AG09319 (cell line): ENCODE measurements around the gene PROB1.
"Not testable (repeated sequence)": the region's sequence is repeated elsewhere in the genome, so short reads cannot be mapped to it uniquely, and the experiment has no call there.

ENCODE experiments used
- DNase-seq: peaks from one replicate; pipeline ENCODE4 v3.0.0-alpha.2; 2010; ENCODE audit warnings: low read depth; ENCODE audit errors: extremely low read depth
- TF ChIP-seq, protein P1 (sequence below): IDR thresholded peaks from 2 replicates; pipeline ENCODE4 v1.5.1; 2011; ENCODE audit warnings: low read depth, mild to moderate bottlenecking, inconsistent platforms, low read length, moderate library complexity

The PROB1 gene, protein sequence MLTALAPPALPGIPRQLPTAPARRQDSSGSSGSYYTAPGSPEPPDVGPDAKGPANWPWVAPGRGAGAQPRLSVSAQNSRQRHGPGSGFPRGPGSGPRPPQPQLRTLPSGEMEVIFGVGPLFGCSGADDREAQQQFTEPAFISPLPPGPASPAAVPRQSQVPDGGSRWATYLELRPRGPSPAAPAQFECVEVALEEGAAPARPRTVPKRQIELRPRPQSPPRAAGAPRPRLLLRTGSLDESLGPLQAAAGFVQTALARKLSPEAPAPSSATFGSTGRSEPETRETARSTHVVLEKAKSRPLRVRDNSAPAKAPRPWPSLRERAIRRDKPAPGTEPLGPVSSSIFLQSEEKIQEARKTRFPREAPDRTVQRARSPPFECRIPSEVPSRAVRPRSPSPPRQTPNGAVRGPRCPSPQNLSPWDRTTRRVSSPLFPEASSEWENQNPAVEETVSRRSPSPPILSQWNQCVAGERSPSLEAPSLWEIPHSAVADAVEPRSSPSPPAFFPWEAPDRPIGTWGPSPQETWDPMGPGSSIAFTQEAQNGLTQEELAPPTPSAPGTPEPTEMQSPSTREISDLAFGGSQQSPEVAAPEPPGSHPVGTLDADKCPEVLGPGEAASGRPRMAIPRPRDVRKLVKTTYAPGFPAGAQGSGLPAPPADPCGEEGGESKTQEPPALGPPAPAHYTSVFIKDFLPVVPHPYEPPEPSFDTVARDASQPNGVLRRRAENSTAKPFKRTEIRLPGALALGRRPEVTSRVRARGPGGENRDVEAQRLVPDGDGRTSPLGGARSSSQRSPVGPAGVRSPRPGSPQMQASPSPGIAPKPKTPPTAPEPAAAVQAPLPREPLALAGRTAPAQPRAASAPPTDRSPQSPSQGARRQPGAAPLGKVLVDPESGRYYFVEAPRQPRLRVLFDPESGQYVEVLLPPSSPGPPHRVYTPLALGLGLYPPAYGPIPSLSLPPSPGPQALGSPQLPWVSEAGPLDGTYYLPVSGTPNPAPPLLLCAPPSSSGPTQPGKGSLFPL

DNA sequence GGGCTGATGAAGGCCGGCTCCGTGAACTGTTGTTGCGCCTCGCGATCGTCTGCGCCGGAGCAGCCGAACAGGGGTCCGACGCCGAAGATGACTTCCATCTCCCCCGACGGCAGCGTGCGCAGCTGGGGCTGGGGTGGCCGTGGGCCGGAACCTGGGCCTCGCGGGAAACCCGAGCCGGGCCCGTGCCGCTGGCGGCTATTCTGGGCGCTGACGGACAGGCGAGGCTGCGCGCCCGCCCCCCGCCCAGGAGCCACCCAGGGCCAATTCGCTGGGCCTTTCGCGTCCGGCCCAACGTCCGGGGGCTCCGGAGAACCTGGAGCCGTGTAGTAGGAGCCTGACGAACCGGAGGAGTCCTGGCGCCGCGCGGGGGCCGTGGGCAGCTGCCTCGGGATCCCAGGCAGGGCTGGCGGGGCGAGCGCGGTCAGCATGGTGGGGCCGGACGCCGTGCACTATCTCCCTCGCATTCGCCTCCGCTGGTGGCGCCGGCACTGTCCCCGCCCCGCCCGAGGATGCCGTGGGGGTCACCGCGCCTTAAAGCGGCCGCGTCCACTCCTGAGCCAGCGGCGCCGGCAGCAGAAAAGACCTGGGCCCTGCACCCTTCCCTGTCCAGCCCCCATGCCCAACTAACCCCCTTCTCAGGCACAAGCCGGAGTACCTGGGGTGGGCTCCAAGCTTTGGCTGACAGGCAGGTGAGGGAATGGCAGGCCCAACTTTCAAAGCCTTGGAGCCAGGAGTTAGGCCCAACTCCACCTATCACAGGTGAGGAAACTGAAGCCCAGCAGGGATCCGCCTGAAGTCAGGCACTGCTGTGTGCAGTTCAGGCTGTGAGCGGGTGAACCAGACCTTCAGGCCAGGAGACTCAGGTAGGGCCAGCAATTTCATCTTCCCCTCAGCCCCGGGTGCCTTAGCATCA lies at the start of gene PROB1:
Gene PROB1 (minus strand): TSS at position 451 of the 913 bp plus-strand sequence. CDS start 23 bp downstream, at position 428.
- no peak for DNase-seq
- TF ChIP-seq, protein P1, sequence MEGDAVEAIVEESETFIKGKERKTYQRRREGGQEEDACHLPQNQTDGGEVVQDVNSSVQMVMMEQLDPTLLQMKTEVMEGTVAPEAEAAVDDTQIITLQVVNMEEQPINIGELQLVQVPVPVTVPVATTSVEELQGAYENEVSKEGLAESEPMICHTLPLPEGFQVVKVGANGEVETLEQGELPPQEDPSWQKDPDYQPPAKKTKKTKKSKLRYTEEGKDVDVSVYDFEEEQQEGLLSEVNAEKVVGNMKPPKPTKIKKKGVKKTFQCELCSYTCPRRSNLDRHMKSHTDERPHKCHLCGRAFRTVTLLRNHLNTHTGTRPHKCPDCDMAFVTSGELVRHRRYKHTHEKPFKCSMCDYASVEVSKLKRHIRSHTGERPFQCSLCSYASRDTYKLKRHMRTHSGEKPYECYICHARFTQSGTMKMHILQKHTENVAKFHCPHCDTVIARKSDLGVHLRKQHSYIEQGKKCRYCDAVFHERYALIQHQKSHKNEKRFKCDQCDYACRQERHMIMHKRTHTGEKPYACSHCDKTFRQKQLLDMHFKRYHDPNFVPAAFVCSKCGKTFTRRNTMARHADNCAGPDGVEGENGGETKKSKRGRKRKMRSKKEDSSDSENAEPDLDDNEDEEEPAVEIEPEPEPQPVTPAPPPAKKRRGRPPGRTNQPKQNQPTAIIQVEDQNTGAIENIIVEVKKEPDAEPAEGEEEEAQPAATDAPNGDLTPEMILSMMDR, result no peak

DNA sequence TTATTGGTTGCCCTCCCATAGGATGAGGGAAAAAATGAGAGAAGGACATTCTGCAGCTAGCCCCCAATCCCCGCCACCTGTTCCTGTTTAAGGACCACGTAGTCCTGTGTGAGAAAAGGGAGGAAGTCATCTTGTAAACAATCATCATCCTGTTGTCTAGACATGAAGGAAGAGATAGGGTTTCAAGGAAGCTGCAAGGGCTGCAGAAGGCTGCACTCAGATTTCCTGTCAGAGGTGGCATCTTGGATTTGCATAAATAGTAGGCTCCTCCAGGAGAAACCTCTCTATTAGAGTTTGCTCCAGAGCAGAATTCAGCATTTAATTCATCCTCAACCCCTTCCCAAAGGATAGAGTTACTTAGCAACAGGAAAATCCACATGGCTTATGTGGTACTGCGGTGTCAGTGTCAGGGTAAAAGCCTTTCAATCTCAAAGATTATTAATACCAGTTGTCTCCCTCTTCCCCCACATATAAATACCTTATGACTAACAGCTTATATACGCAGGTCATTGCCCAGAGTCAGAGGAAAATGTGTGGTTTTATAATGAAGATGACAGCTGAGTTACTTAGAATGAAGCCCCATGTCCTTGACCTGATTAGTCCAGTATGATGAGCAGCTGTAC lies 49.0 kb upstream of the PROB1 start:
- TF ChIP-seq, protein P1, result no peak
- peak; percentile 60 for DNase-seq

DNA sequence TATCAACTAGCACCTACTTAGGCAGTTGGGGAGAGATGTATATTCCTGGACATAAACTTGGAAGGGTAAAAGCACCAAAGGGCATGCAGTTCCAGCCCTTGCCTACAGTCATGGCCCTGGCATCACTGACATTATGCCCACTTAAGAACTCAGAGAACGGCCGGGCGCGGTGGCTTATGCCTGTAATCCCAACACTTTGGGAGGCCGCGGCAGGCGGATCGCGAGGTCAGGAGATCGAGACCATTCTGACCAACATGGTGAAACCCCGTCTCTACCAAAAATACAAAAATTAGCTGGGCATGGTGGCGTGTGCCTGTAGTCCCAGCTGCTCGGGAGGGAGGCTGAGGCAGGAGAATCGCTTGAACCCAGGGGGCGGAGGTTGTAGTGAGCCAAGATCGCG lies 45.5 kb upstream of the PROB1 start:
- DNase-seq, result not testable (repeated sequence)

DNA sequence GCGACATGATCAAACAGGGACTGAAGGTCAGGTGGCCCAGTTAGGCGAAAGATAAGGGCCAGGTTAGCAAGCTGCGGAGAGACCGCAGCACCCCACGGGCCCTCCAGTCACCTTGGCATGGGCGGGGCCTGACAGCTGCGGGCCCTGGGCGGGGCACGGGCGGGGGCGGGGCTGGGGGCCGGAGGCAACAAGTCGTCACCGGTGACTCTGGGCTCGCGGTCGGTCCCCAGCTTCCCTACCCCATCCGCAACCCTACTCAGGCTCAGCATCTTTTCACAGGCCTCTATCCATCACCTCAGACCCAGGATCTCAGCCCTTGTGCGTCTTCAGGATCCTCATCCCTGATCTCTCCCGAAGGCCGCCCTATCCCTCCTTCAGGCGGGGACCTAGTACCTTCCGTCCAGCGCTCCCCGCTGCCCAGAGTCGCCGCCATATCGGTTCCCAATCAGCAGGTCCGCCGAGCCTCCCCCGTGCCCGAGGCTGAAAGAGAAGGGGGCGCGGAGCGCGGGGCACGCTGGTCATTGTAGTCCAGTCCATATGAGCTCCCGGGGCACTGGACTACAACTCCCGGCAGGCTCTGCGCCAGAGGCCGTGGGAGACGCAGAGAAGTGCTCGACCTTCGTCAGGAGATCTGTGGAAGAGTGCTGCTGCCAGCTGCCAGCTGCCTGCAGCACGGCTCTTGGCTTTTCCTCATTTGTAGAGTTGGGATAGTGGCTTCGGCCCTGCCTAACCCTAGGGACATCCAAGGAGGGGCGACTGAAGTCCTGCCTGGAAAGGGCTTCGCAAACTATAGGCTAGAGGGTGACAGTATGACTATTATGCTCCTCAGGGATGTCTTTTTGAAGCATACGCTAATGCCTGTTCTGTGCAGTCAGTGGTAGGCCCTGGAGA lies 44.4 kb upstream of the PROB1 start, which contains the start of gene DNAJC18:
Gene DNAJC18 (minus strand): TSS at position 513 of the 891 bp plus-strand sequence. CDS start 80 bp downstream, at position 433.
- TF ChIP-seq, protein P1, result no peak
- DNase-seq, result peak; percentile 75

DNA sequence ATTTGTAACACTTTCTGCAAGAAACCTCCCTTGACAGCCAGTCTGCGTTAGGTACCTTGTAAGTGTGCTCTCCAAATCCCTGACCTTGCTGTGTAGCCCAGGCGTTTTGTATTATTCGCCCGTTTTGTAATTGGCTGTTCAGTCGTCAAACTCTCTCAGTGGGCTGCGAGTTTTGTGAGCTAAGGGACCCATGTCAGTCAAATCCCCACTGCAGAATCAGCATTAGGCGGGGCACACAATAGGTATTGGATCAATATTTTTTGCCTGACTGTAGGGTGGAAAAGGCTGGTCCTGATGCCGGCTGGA lies 43.8 kb upstream of the PROB1 start:
- TF ChIP-seq, protein P1, result no peak
- no peak for DNase-seq

DNA sequence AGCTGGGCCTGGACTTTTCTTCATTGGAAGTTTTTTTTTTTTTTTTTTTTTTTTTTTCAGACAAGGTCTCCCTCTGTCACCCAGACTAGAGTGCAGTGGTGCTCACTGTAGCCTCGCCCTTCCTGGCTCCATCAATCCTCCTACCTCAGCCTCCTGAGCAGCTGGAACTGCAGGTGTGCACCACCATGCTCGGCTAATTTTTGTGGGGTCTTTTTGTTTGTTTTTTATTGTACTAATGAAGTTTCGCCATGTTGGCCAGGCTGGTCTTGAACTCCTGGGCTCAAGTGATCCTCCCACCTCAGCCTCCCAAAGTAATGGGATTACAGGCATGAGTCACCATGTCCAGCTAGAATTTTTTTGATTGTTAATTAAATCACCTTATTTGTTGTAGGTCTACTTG lies 40.8 kb upstream of the PROB1 start:
- DNase-seq, result no peak

More for the DNA sequence above, 40.8 kb upstream of the PROB1 start:
- TF ChIP-seq, protein P1, result no peak
